Stimulated activated CD8-positive, alpha-beta memory T cell treated with anti-CD3 and anti-CD28 coated beads, Interleukin-4, amount 100 ng/mL, for 24 hours (primary cell): ENCODE measurements around the gene ACTN4.

Experiments
- DNase-seq: peaks from one replicate; pipeline ENCODE4 v3.0.0-alpha.2; 2020; ENCODE audit warnings: low read depth

The ACTN4 gene

DNA sequence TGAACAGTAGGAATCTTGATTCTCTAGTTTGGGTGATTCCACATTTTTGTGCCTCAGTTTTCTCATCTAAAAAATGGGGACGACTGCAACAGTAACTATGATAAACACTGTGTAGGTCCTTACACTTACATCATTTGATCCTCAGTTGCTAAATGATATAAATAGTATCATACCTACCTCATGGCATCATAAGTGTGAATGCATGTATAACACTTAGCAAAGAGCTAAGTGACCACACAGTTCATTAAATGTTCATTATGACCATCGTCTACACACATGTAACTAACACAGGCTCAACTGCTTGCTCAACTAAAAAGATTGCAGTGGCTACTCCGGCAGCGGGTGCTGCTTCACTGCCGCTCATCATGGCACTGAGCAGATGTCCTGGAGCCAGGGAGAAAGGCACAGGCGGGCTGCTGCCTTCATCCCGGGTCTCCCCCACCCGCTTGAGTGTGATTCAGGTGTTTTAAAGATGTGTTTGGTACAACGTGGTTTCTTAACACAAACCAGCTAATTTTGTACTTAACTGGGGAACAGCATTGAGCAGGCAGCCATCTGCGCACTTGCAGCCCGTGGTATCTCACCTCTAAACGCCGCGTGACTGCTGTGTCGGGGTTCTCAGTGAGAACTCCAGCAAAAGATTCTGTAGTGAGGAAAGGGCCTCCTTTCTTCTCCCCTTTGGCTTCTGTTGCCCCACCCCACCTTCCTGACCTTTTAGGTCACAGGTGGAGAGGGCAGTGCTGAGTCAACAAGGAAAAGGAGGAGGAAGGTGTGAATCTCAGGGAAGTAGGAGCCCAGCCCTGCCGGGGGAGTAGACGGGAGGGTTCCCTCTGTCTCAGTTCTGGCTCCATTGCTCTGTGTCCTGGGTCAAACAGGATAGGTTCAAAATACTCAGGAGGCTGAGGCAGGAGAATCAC, 11.7 kb upstream of the ACTN4 start:
- no peak for DNase-seq

DNA sequence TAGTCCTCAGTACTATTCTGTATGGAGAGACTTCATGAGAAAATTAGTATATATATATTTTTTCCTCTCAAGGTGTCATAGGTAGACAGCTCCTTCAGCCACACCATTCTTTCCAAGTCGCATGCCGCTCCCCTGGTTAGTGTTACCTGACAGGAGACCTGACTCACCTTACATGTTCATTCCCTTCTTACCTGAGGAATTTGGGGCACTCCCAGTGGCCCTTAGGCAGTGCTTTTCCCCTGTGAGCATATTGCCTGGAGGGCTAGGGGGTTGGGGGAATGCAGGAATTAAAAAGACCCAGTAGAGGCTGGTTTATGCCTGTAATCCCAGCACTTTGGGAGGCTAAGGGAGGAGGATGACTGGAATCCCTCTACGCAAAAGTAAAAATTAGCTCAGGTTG, 9.0 kb upstream of the ACTN4 start:
- no peak for DNase-seq

DNA sequence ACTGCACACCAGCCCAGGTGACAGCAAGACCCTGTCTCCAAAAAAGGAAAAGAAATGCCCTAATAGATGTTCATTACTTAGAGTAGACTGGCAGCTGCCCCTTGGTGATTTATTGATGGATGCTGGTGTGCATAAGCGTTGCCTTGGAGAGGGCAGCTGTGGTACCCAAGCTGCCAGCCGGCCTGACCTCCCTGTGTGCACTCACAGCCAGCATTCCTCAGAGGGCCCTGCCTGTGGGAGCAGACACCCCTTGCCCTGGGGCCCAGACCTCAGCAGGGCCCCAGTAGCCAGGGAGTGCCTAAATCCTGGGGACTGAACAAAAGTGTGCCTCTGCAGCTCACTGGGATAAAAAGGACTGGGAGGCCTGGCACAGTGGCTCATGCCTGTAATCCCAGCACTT, 7.8 kb upstream of the ACTN4 start:
- no peak for DNase-seq

DNA sequence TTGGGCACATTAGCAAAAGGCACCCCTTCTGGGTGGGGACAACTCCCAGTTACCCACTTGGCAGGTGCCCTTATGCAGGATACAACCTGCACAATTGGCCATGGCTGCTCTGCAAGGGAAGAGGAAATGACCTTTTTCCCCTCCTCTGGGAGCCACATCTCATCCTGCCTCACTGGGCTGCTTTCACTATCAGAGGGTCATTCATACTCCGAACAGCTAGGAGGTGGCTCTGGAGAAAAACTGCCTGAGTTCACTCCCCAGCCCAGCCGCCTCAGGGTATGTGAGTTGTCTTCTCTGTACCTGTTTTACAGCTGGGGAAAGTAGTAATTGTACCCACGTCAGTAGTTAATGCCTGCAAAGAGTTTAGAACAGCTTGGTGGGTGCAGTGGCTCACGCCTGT, 7.1 kb upstream of the ACTN4 start:
- DNase-seq: no peak

DNA sequence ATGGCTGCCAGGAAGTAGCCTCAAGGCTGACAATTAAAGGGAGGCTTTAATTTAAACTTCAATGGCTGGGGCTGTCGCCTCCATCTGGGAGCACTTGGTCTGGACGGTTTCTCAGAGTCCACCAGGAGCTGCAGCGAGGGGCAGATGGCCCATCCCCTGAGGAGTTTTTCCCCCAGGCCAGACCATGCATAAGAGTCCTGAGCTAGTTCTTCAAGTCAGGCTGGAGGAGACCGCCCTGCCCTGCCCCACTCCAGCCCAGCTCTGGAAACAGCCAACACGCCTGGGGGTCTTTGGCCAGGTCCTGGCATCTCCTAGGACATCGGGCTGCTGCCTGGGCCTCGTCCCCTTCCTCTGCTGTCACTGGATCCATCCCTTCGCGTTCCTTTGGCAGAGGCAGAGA, 5.3 kb upstream of the ACTN4 start:
- no peak for DNase-seq

DNA sequence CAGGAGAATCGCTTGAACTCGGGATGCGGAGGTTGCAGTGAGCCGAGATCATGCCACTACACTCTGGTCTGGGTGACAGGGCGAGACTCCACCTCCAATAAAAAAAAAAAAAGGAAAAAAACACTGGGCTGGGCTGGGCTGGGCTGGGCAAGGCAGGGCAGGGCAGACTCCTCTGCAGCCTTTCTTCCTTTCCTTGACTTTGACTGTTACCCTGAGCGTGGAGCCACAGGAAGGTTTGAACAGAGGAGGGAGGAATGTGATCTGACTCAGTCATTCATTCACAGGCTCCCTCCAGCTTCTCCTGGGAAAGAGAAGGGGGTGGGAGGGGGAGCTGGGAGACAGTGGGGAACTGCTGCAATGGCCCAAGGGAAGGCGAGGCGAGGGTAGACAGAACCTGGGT, 2.7 kb upstream of the ACTN4 start:
- no peak for DNase-seq

DNA sequence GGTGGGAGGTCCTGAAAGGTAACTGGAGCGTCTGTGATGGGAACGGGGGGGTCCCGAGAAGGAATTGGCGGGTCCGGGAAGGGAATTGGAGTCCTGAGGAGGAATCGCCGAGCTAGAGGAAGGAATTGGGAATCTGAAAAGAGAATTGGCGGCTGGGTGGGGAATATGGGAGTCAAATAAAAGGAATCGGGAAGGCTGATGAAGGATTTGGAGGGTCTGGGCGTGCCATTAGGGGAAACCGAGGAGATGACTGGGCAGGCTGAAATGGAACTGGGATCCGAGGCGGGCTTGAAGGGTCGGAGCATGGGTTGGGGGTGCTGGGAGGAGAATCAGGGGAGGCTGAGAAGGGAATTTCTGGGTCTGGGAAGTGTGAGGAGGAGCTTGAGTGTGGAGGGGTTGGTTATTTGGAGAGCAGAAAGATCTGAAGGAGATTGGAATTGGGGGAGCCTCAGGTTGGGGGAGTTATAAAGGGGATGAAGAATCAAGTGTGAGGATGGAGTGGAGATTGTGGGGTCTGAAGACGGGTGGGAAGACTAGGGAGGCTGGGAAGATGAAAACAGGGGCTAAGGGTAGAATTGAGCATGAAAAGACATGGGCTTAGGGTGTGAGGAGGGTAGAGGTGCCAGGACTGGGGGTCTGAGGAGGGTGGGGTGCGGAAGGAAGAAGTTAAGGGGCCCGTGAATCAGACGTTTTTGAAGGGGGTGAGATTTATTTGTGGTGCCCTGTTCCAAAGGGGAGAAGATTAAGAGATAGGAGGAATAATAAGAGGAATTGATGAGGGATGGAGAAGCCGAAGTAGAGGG, 718 bp downstream of the ACTN4 start:
- DNase-seq: no peak

DNA sequence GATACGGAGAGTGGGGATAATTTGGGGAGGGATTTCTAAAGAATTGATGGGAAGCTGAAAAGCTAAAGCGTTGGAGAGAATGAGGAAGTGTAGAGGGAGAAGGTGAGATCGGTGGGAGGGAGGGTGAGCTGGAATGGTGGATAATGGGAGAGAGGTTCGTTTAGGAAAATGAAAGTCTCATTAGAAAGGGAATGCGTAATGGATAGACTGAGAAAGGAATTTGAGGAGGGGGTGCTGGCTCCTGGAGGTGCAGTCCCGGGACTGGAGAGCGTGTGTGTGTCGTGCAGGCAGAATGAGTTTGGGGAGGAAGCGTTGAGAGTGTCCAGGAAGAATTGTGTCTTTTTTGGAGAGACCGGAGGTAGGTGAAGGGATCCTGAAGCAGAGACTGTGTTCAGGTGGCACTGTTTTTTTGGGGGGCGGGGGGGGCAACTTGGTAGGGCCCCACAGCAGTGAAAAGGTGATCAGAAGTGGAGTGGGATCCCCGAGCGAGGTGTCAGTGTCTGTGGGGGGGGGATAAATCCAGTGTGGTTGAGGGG, 1.4 kb downstream of the ACTN4 start:
- no peak for DNase-seq

DNA sequence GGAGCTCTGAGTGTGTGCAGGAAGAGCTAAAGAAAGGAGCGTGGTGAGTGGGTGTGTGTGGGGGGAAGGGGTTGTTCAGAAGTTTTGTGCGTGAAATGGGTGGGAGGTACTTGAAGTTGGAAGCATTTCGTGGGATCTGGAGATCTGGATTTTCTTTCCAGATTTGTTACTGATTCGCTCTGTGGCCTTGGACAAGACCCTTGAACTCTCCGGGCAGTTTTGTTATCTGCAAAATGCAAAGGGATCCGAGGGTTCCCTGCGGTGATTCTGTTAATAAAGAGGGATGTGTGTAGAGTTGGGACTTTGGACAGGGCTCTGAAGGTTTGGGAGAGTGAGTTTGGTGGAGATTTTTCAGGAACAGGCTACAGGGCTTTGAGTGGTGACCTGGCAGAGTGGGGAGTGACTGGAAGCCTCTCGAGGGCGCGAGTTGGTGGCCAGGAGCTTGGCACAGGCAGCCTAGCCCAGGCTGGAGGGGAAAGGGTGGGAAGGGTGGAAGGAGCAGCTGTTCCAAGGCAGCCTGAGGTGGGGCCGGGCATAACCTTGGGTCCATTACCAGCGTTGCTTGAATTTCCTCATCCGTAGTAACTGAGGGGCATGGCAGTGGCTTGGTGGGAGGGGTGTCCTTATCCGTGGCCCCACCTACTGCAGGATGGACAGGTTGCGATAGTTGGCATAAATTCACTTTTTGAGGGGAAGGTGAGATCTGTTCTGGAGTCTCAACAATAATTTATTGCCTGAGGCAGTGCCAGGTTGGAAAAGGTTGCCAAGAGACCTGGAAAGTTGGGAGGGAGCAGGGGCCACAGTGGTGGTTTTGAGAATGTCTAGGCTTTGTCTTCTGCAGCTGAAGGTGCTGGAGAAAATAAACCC, 2.1 kb downstream of the ACTN4 start:
- no peak for DNase-seq

DNA sequence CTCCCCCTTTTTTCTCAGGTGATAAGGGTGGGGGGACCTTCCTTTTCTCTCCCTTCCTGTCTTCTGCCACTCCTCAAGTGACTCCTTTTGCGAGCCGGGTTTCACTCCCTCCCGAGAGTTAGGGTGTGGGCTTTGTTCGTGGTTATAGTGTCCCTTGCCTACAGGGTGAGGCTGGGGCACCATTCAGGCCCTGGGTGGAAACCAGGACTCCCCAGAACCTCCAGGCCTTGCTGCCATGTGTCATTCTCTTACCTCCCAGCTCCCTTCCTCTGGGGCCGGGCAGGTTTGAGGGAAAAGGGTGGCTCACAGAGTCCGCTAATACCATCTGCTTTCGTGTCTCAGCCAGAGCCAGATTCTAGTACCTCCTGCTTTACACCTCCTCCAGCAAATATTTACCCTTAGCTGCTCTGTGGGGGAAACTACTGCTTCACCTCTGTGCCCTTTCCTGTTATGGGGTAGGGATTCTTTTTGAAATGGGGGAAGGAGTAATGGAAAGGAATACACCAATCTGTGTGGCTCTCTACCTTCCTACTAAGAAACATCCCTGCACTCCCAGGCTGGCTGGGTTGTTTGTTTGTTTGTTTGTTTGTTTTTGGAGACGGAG, 2.8 kb downstream of the ACTN4 start:
- DNase-seq: no peak

DNA sequence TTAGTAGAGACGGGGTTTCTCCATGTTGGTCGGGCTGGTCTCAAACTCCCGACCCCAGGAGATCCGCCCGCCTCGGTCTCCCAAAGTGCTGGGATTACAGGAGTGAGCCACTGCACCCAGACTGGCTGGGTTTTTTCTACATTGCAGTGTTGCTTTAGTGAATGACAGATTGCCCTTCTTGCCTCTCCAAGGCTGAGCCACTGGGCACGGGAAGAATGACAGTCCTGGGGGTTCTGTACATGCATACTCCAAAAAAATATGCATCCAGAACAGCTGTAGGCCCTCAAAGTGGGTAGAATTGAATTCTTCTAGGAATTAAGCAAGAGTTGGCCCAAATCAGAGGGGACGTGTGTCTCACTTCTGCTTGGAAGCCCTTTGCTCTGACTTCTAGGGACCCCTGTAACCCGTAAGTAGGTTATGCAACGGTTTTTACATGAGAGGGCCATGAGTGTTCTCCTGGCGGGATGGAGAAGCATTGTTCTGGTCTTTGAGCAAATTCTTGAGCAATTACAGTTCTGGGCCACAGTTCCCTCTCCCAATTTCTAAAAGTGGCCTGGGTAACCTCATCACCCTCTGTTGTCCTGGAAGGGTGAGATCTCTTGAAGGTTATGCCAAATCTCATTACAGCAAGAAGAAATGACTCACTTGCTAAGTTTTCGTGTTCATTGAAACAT, 3.6 kb downstream of the ACTN4 start:
- no peak for DNase-seq

DNA sequence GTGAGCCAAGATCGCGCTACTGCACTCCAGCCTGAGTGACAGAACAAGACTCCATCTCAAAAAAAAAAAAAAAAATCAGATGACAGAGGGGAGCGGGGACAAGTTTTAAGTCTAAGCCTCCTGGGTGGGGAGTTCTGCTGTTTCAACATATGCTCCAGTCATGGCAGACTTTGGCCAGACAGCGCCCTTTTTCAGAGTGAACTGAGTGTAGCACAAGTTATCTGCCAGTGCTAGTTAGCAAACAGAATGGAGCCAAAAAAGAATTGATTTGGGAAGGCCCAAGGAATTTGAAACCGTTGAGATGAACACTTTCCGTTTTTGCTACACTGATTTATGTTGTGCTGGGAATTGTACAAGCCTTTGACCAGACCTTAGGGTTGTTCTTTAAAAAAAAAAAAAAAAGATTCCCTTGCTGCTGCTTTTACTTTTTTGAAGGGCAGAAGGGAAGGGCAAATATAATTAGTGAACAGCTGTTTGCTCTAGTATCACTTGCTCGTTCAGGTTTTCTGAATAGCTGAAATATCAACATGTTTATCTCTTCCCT, 5.7 kb downstream of the ACTN4 start:
- no peak for DNase-seq

DNA sequence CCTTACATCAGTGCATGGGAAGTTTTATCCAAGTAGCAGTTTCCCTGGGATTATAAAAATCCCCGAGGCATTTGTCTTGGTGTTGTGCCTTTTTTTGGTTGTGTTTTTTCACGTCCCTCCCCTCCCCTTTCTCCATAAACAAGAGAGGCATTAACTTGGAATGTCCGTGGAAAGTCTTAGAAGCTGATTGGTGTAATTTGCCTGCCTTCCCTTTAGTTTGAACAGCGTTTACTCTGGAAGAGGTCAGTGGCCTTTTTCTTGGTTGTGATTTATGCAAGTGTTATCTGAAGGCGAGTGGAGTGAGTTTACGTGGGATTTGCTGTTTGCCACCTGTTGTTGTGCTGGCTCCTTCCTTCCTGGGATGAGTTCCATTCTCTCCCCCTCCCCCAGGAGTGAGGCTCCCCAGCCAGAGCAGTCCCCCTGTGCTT, 7.2 kb downstream of the ACTN4 start:
- no peak for DNase-seq

DNA sequence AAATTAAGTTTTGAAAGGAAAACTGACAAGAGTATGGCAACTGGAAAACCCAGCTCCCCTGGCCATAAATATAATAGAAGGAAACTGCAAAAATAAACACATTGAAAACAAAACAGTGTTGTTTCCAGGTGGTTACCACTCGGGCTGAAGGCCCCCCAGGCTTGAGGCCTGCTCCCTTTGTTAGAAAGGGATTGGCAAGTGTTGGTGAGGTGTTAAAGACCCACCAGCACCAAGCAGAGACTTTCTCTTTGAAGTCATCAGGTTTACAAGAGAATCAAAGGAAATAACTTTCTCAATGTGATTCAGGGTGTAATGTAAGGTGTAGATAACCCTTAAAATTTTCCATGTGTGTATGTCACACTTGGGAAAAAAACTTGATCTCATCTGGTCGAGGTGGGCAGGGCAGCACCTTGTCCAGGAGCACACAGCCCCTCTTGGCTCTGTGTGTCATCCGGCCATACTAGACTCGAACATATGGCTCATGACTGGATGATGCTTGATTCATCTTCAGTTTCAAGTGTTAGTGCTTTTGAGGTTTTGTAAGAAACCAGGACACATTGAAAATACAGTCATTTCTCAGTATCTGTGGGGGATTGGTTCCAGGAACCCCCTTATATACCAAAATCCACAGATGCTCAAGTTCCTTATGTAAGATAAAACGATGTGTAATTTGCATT, 7.8 kb downstream of the ACTN4 start:
- DNase-seq: no peak

DNA sequence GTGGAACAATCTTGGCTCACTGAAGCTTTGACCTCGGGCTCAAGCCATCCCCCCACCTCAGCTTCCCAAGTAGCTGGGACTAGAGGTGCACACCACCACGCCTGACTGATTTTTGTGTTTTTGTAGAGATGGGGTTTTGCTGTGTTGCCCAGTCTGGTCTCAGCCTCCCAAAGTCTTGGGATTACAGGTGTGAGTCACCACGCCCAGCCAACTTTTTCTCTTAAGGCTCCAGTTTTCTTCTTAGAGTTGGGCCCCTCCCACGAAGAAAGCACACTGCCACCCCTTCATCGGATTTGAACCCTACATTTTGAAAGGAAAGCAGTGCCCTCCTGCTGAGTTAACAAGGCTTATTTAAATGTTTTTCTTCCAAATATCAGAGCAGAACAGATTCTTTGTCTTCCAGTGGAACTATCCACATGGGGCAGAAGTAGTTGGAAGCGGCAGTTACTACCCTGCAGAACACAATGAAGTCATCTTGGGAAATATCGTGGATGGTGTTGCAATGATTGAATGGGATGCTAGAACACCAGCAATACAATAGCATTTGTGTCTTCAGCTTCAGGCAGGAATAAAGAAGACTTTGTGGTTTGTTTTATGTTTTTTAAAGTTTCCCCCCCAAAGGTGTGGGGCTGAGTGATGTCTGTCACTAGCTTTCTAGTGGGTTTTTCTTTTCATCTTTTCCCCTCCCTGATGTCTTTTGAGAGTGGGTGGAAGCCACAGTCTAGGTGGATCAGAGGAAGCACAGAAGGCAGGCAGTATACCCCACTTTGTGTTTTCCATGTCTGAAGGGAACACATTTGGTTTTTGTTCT, 8.9 kb downstream of the ACTN4 start:
- no peak for DNase-seq

DNA sequence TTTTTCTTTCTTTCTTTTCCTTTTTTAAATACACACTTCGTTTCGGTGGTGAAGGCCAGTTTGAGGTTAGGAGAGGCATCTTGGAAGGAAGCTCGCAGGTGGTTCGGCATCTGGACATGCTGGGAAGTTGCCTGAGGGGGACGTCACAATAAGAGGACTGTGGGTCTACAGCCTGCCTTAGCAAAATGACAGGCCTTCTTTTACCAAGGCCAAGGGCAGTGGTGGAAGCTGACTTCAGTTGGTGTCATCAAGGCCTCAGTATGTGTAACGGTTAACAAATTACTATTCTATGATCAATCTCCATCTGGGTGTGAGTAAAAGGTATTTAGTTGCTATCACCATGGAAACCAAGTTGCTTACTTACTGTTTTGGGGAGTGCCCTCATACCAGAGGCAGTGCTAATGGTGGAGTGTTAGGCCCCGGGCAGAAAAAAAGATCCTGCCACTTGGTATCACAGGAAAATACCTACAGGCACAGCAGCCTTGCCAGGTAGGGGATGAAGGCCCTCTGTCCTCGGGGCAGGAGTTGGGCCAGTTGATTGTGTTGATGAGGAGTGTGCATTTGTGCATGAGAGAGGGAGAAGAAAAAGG, 10.3 kb downstream of the ACTN4 start:
- no peak for DNase-seq

DNA sequence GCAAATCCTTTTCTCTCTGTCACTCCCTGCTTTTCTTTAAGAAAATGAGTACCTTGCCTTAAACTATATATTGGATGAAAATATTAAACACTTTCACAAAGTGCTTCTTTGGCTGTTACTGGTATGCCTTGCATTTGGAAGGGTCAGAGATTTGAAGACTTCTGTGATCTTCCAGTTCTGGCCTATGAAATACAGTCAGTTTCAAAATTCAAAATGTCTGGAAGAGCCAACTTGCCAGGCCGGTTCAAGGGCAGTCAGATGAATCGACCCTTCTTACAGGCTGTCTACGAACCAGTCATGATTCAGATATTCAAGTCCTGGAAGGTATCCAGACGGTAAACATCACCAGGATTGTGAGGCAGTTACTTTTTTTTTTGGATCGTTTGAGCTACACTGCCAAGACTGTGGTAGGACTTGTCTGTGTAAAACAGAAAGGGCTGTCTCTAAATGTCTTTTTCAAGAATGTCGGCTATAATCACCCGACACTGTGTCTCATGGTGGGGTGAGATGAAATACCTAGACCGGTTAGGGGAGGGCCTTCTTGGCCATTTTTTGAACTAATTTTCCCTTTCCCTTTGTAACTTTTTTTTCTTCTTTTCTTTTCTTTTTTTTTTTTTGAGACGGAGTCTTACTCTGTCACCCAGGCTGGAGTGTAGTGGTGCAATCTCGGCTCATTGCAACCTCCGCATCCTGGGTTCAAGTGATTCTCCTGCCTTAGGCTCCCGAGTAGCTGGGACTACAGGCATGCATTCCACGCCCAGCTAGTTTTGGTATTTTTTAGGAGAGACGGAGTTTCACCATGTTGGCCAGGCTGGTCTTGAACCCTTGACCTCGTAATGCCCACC, 11.2 kb downstream of the ACTN4 start:
- DNase-seq: no peak

DNA sequence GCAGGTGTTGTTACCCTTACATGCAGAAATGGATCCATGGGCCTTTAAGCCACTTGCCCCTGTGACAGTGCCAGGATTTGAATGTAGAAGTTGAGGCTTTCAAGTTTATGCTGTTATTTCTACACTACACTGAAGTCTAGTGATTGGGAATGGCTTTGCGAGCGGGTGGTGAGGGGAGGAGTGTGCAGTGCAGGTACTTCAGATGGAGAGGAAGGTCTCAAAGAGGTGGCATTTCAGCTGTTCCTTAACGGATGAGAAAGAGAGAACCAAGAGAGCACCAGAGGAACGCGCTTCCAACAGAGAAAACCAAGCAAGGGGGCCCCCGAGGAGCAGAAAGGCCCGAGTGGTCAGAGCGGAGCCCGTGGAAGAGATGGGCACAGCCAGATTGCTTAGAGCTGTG, 13.3 kb downstream of the ACTN4 start:
- DNase-seq: no peak
